Mesenchymal stem cell (in vitro differentiated cells and primary cell): Measurements from ENCODE around the gene ACAP3.

ENCODE experiments used
- DNase-seq: peaks from one replicate; pipeline ENCODE4 v3.0.0-alpha.2; 2013
- H2AFZ ChIP-seq: one replicate; pipeline ENCODE4 v1.6.1; 2013; ENCODE audit warnings: low read depth, mild to moderate bottlenecking, control low read depth, inconsistent platforms, low read length, moderate library complexity
- H2AK5ac ChIP-seq: 2 replicates; pipeline ENCODE4 v1.6.1; 2013; ENCODE audit warnings: low read length, moderate library complexity, mild to moderate bottlenecking, inconsistent platforms; ENCODE audit not compliant: severe bottlenecking
- H2BK120ac ChIP-seq: one replicate; pipeline ENCODE4 v1.6.1; 2013; ENCODE audit warnings: low read depth, mild to moderate bottlenecking, inconsistent platforms, low read length, moderate library complexity
- H2BK12ac ChIP-seq, 2 experiments: one replicate each; pipeline ENCODE4 v1.6.1; 2013; ENCODE audit warnings: inconsistent platforms in 2 of 2, low read length in 2 of 2, mild to moderate bottlenecking in 2 of 2, moderate library complexity in 2 of 2, control low read depth in 1 of 2
- H2BK15ac ChIP-seq: one replicate; pipeline ENCODE4 v1.6.1; 2013; ENCODE audit warnings: mild to moderate bottlenecking, low read depth, inconsistent platforms; ENCODE audit not compliant: poor library complexity, severe bottlenecking
- H2BK5ac ChIP-seq: 2 replicates; pipeline ENCODE4 v1.6.1; 2013; ENCODE audit warnings: low read depth, mild to moderate bottlenecking, low read length, control low read depth, inconsistent platforms; ENCODE audit not compliant: poor library complexity, severe bottlenecking
- H3K14ac ChIP-seq, 2 experiments: one replicate each; pipeline ENCODE4 v1.6.1; 2013; ENCODE audit warnings: inconsistent platforms in 2 of 2, low read length in 2 of 2, control low read depth in 1 of 2, mild to moderate bottlenecking in 1 of 2, moderate library complexity in 1 of 2
- H3K18ac ChIP-seq, 2 experiments: one replicate each; pipeline ENCODE4 v1.6.1; 2013; ENCODE audit warnings: inconsistent platforms in 2 of 2, low read length in 2 of 2, control low read depth in 1 of 2, low read depth in 1 of 2, mild to moderate bottlenecking in 1 of 2
- H3K23ac ChIP-seq, 2 experiments: one replicate each; pipeline ENCODE4 v1.6.1; 2013; ENCODE audit warnings: inconsistent platforms in 2 of 2, low read length in 2 of 2, mild to moderate bottlenecking in 2 of 2, moderate library complexity in 2 of 2, control low read depth in 1 of 2
- H3K27ac ChIP-seq: 2 replicates; pipeline ENCODE4 v1.5.1; 2013; ENCODE audit warnings: mild to moderate bottlenecking, moderate library complexity, low read length, control low read depth, inconsistent platforms; ENCODE audit not compliant: poor library complexity, severe bottlenecking
- H3K27me3 ChIP-seq, 2 experiments: 2 replicates each; pipeline versions ENCODE4 v1.6.1 to v1.7.0; 2013; ENCODE audit warnings: low read length in 2 of 2, mild to moderate bottlenecking in 2 of 2, moderate library complexity in 2 of 2, control low read depth in 1 of 2, inconsistent platforms in 1 of 2; ENCODE audit not compliant: control insufficient read depth in 1 of 2, insufficient read depth in 1 of 2
- H3K36me3 ChIP-seq, 2 experiments: 2 replicates each; pipeline versions ENCODE4 v1.6.1 to v1.7.0; 2013; ENCODE audit warnings: low read length in 2 of 2, control low read depth in 1 of 2, inconsistent platforms in 1 of 2, low read depth in 1 of 2, mild to moderate bottlenecking in 1 of 2; ENCODE audit not compliant: insufficient read depth in 2 of 2, control insufficient read depth in 1 of 2
- H3K4ac ChIP-seq, 2 experiments: one replicate each; pipeline ENCODE4 v1.6.1; 2013; ENCODE audit warnings: inconsistent platforms in 2 of 2, low read length in 2 of 2, mild to moderate bottlenecking in 2 of 2, moderate library complexity in 2 of 2, control low read depth in 1 of 2, low read depth in 1 of 2
- H3K4me1 ChIP-seq: 2 replicates; pipeline ENCODE4 v1.6.1; 2013; ENCODE audit warnings: low read depth, low read length, control low read depth; ENCODE audit not compliant: control insufficient read depth, insufficient read depth
- H3K4me2 ChIP-seq: 2 replicates; pipeline ENCODE4 v1.6.1; 2013; ENCODE audit warnings: low read length, mild to moderate bottlenecking, inconsistent platforms; ENCODE audit not compliant: poor library complexity, severe bottlenecking
- H3K4me3 ChIP-seq, 2 experiments: 2 replicates each; pipeline versions ENCODE4 v1.5.1 to v1.7.0; 2013; ENCODE audit warnings: low read length in 2 of 2, mild to moderate bottlenecking in 2 of 2, control low read depth in 1 of 2, low read depth in 1 of 2; ENCODE audit not compliant: insufficient read depth in 1 of 2
- H3K79me1 ChIP-seq: replicated peaks from 2 replicates; pipeline ENCODE4 v1.6.1; 2013; ENCODE audit warnings: mild to moderate bottlenecking, control low read depth, low read length, inconsistent platforms; ENCODE audit not compliant: poor library complexity, severe bottlenecking
- H3K9ac ChIP-seq: 2 replicates; pipeline ENCODE4 v1.7.0; 2013; ENCODE audit warnings: mild to moderate bottlenecking, low read length, moderate library complexity
- H3K9me3 ChIP-seq: 2 replicates; pipeline ENCODE4 v1.7.0; 2013; ENCODE audit warnings: mild to moderate bottlenecking, low read length; ENCODE audit not compliant: control insufficient read depth
- H4K8ac ChIP-seq: one replicate; pipeline ENCODE4 v1.6.1; 2013; ENCODE audit warnings: inconsistent platforms, mild to moderate bottlenecking, low read length, moderate library complexity
- H4K91ac ChIP-seq: one replicate; pipeline ENCODE4 v1.6.1; 2013; ENCODE audit warnings: mild to moderate bottlenecking, low read length, inconsistent platforms
- WGBS: methylation state at CpG from one replicate; pipeline ENCODE4 v1.1.7; 2013; ENCODE audit warnings: mixed read lengths; 5-methylcytosine and 5-hydroxymethylcytosine counted together

ACAP3 gene

GRCh38 chr1:1293263-1294249 is 14.2 kb downstream of the ACAP3 start:
- H2AK5ac ChIP-seq: no peak overlapping the region

GRCh38 chr1:1292851-1293250 is 14.9 kb downstream of the ACAP3 start:
- Histone ChIP-seq H3K9ac (no peak overlapping the region), H2AFZ (no peak overlapping the region), H3K36me3 (peaks cover 5 to 58% of the 10 kb centered on the region in 2 experiments), H2AK5ac (no peak overlapping the region), H2BK12ac (no peak overlapping the region), H3K4me2 (no peak overlapping the region), H3K27me3 (no peaks in the 10 kb centered on the region), H2BK15ac (no peak overlapping the region), H3K4ac (no peak overlapping the region), H2BK5ac (no peak overlapping the region), H3K4me1 (peaks cover 18% of the 10 kb centered on the region), H3K18ac (no peak overlapping the region), H2BK120ac (no peak overlapping the region), H3K9me3 (no peaks in the 10 kb centered on the region), H3K27ac (no peak overlapping the region), H3K4me3 (no peak overlapping the region), H4K91ac (no peak overlapping the region), H4K8ac (no peak overlapping the region), H3K23ac (no peak overlapping the region), H3K79me1 (no peaks in the 10 kb centered on the region), H3K14ac (no peak overlapping the region)
- no peak for DNase-seq
- 93% methylated on average over 18 of the region's 18 CpGs for WGBS

More at GRCh38 chr1:1293263-1294249, 14.2 kb downstream of the ACAP3 start:
- Histone ChIP-seq H3K36me3 (peaks cover 5 to 63% of the 10 kb centered on the region in 2 experiments), H3K4me3 (no peak overlapping the region), H2BK12ac (no peak overlapping the region), H3K27me3 (no peaks in the 10 kb centered on the region), H3K9ac (no peak overlapping the region), H3K14ac (no peak overlapping the region), H2BK5ac (no peak overlapping the region), H2BK120ac (no peak overlapping the region), H3K23ac (no peak overlapping the region), H2BK15ac (no peak overlapping the region), H3K27ac (no peak overlapping the region), H4K8ac (no peak overlapping the region), H3K79me1 (no peaks in the 10 kb centered on the region), H3K18ac (no peak overlapping the region), H3K9me3 (no peaks in the 10 kb centered on the region), H3K4me1 (peaks cover 18% of the 10 kb centered on the region), H4K91ac (no peak overlapping the region), H2AFZ (no peak overlapping the region), H3K4ac (no peak overlapping the region), H3K4me2 (no peak overlapping the region)
- WGBS: 79% methylated on average over 85 of the region's 94 CpGs
- DNase-seq: no peak

DNA sequence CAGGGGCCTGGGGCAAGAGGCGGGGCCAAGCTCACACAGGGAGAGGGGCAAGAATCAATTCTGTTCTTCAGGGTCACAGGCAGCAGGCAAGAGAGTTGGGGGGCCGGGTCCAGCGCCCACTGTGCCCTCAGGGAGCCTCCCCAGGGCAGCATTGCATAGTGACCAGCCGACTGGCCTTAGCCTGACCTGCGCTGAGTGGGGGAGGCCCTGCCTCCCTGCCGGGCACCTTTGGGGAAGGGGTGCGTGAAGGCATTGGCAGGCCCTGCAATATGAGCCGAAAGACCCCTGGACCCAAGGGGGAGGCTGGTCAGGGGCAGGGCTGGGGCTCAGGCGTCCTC is 15.3 kb downstream of the ACAP3 start:
- DNase-seq: no peak
- WGBS: 90% methylated on average over 9 of the region's 9 CpGs
- no peak overlapping the region for H3K14ac ChIP-seq
- peaks cover 5 to 53% of the 10 kb centered on the region in 2 experiments for H3K36me3 ChIP-seq
- no peak overlapping the region for H3K23ac ChIP-seq
- no peak overlapping the region for H2BK15ac ChIP-seq
- H3K4ac ChIP-seq: no peak overlapping the region
- no peaks in the 10 kb centered on the region for H3K79me1 ChIP-seq
- no peak overlapping the region for H4K8ac ChIP-seq
- H3K27me3 ChIP-seq: peaks cover 0 to 3% of the 10 kb centered on the region in 2 experiments
- H3K9me3 ChIP-seq: no peaks in the 10 kb centered on the region
- H2AK5ac ChIP-seq: no peak overlapping the region
- no peak overlapping the region for H3K18ac ChIP-seq
- no peak overlapping the region for H3K27ac ChIP-seq
- H2BK12ac ChIP-seq: no peak overlapping the region
- H3K4me2 ChIP-seq: no peak overlapping the region
- H2BK120ac ChIP-seq: no peak overlapping the region
- no peak overlapping the region for H2BK5ac ChIP-seq
- H2AFZ ChIP-seq: no peak overlapping the region
- H3K4me3 ChIP-seq: no peak overlapping the region
- H3K4me1 ChIP-seq: peaks cover 18% of the 10 kb centered on the region
- no peak overlapping the region for H4K91ac ChIP-seq
- no peak overlapping the region for H3K9ac ChIP-seq

- H3K9ac ChIP-seq: no peak overlapping the region
- no peak overlapping the region for H2BK120ac ChIP-seq
- H3K4me2 ChIP-seq: no peak overlapping the region
- H3K4me1 ChIP-seq: peaks cover 18% of the 10 kb centered on the region
- no peak overlapping the region for H2AFZ ChIP-seq
- no peak overlapping the region for H2AK5ac ChIP-seq
- H2BK15ac ChIP-seq: no peak overlapping the region
- DNase-seq: peak; percentile 65
- no peak overlapping the region for H4K8ac ChIP-seq
- no peak overlapping the region for H3K18ac ChIP-seq
- no peak overlapping the region for H2BK5ac ChIP-seq
- H2BK12ac ChIP-seq: no peak overlapping the region
- H3K9me3 ChIP-seq: no peaks in the 10 kb centered on the region
- no peak overlapping the region for H4K91ac ChIP-seq
- no peak overlapping the region for H3K27ac ChIP-seq
- no peaks in the 10 kb centered on the region for H3K79me1 ChIP-seq
- H3K4me3 ChIP-seq: peak overlapping the region in 1 of 2 experiments; percentile 29
- H3K14ac ChIP-seq: no peak overlapping the region
- H3K36me3 ChIP-seq: peaks cover 5 to 51% of the 10 kb centered on the region in 2 experiments
- 59% methylated on average over 45 of the region's 45 CpGs for WGBS
- no peak overlapping the region for H3K23ac ChIP-seq
- H3K4ac ChIP-seq: no peak overlapping the region
- H3K27me3 ChIP-seq: peaks cover 0 to 9% of the 10 kb centered on the region in 2 experiments
Observed at GRCh38 chr1:1291548-1292441, 15.9 kb downstream of the ACAP3 start.
